ENCODE results near the gene CBLC. TPM values are rescaled to one million over a fixed set of nuclear protein-coding genes. Genes with fewer than 3 reads are reported as not detected.

CBLC gene
- polyA plus RNA-seq, 4 donors: 4.3 to 7.4 (median 5.7) TPM

- no peak for DNase-seq (ENCODE audit: low read depth in 4 of 4, low spot score in 3 of 4)
Observed at GRCh38 chr19:44795398-44795987, 17.8 kb downstream of the CBLC start.

GRCh38 chr19:44796701-44797115, 19.0 kb downstream of the CBLC start:
- no peak for DNase-seq (ENCODE audit: low read depth in 4 of 4, low spot score in 3 of 4)

GRCh38 chr19:44799627-44800346, 22.1 kb downstream of the CBLC start:
- DNase-seq (ENCODE audit: low read depth in 4 of 4, low spot score in 3 of 4): no peak

- peak in 1 of 4 donors; percentile 76 for DNase-seq (ENCODE audit: low read depth in 4 of 4, low spot score in 3 of 4)
Observed at GRCh38 chr19:44800461-44800860, 22.8 kb downstream of the CBLC start.

GRCh38 chr19:44803442-44804428, 26.0 kb downstream of the CBLC start:
- no peak for DNase-seq (ENCODE audit: low read depth in 4 of 4, low spot score in 3 of 4)

GRCh38 chr19:44806291-44806690, 28.6 kb downstream of the CBLC start:
- DNase-seq (ENCODE audit: low read depth in 4 of 4, low spot score in 3 of 4): no peak

- DNase-seq (ENCODE audit: low read depth in 4 of 4, low spot score in 3 of 4): no peak
Observed at GRCh38 chr19:44807162-44807561, 29.5 kb downstream of the CBLC start.

GRCh38 chr19:44807652-44808462, 30.2 kb downstream of the CBLC start:
- DNase-seq (ENCODE audit: low read depth in 4 of 4, low spot score in 3 of 4): peak in 1 of 4 donors; percentile 72

- peak in 1 of 4 donors; percentile 53 for DNase-seq (ENCODE audit: low read depth in 4 of 4, low spot score in 3 of 4)
Observed at GRCh38 chr19:44808463-44809371, 31.0 kb downstream of the CBLC start, which contains the start of gene BCAM. TSS of gene BCAM (plus strand) at chr19:44809103. CDS start at chr19:44809125, 22 bp downstream.

- no peak for DNase-seq (ENCODE audit: low read depth in 4 of 4, low spot score in 3 of 4)
Observed at GRCh38 chr19:44809577-44810233, 32.0 kb downstream of the CBLC start.

GRCh38 chr19:44810234-44811121, 32.8 kb downstream of the CBLC start:
- no peak for DNase-seq (ENCODE audit: low read depth in 4 of 4, low spot score in 3 of 4)

GRCh38 chr19:44811122-44811419, 33.4 kb downstream of the CBLC start:
- no peak for DNase-seq (ENCODE audit: low read depth in 4 of 4, low spot score in 3 of 4)

GRCh38 chr19:44812142-44812718, 34.5 kb downstream of the CBLC start:
- DNase-seq (ENCODE audit: low read depth in 4 of 4, low spot score in 3 of 4): no peak

- DNase-seq (ENCODE audit: low read depth in 4 of 4, low spot score in 3 of 4): no peak
Observed at GRCh38 chr19:44813070-44813840, 35.6 kb downstream of the CBLC start.

GRCh38 chr19:44813841-44814470, 36.3 kb downstream of the CBLC start:
- no peak for DNase-seq (ENCODE audit: low read depth in 4 of 4, low spot score in 3 of 4)

GRCh38 chr19:44814517-44814916, 36.8 kb downstream of the CBLC start:
- DNase-seq (ENCODE audit: low read depth in 4 of 4, low spot score in 3 of 4): no peak

All from right renal pelvis (tissue), 4 donors.